ENCODE measurements around the gene ARHGAP27. TPM values are rescaled to one million over a fixed set of nuclear protein-coding genes. Genes with fewer than 3 reads are reported as not detected.

Gene ARHGAP27
- polyA plus RNA-seq, 1 donor: 10.0 TPM

GRCh38 chr17:45431531-45432404, 902 bp downstream of the ARHGAP27 start:
- no peak for DNase-seq (ENCODE audit: low read depth)

DNA sequence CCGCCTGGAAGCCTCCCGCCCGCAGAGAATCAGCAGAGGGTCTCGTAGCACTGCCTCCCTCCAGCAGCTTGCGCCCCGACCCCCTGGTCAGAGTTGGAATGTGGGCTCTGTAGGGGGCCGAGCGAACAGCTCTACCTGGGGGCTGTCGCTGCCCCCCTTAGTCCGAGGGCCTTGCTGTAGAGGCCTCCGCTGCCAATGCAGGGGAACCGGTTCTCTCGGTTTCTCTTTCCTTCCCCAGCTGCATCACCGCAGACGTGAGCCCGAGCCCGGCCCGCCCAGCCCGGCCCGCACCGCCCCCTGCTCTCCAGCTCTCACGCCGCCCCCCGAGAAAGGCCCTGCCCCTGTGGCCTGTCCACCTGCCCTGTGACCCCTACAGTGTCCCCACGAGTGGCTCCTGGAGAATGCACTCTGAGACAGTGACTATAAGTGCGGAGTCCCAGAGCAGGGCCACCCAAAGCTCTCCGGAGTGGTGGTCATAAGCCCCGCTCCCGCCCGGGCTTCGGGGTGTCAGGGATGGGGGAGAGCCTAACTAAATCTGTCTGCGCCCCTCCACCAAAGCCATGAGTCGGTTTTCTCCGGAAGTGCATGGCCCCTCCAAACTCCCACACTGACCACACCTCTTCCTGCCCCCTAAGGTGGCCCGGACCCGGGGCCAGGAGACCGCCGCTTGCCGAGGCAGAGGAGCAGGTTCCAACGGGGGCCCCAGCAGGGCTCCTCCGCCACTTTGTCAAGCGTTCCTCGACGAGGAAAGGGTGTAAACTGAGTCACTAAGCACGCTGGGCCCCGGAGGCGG, 1.7 kb downstream of the ARHGAP27 start:
- no peak for DNase-seq (ENCODE audit: low read depth)

GRCh38 chr17:45430006-45430737, 2.5 kb downstream of the ARHGAP27 start:
- DNase-seq (ENCODE audit: low read depth): no peak

GRCh38 chr17:45429339-45430005, 3.2 kb downstream of the ARHGAP27 start:
- DNase-seq (ENCODE audit: low read depth): no peak

GRCh38 chr17:45428931-45429338, 3.7 kb downstream of the ARHGAP27 start:
- DNase-seq (ENCODE audit: low read depth): no peak

DNA sequence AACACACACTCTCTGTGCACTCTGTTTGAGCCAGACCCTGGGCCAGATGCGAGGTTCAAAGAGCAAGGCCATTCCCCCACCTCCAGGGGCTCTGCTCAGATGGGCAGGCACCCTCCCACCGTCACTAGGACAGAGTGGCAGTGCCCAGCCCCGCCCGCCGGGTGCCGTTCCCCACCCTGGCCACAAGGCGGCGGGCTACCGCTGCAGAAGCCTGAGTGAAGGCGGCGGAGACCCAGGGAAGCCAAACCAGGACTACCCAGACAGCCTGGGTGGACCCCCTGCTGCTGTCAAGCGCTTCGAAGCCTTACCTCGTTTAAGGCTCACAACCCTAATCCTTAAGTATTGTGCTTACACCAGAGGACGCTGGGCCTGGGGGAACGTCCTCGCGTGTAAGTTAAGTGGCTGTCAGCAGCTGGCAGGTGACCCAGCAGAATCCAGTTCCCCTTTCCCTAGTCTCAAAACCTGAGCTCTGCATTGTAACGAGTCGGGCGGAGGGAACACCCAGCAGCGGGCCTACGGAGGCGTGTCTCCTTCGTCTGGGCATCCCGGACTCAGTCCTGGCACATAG, 4.5 kb downstream of the ARHGAP27 start:
- DNase-seq (ENCODE audit: low read depth): no peak

GRCh38 chr17:45427181-45427835, 5.4 kb downstream of the ARHGAP27 start:
- no peak for DNase-seq (ENCODE audit: low read depth)

GRCh38 chr17:45426561-45426960, 6.1 kb downstream of the ARHGAP27 start:
- DNase-seq (ENCODE audit: low read depth): no peak

- no peak for DNase-seq (ENCODE audit: low read depth)
These were observed 6.7 kb downstream of the ARHGAP27 start for GRCh38 chr17:45425984-45426413.

DNA sequence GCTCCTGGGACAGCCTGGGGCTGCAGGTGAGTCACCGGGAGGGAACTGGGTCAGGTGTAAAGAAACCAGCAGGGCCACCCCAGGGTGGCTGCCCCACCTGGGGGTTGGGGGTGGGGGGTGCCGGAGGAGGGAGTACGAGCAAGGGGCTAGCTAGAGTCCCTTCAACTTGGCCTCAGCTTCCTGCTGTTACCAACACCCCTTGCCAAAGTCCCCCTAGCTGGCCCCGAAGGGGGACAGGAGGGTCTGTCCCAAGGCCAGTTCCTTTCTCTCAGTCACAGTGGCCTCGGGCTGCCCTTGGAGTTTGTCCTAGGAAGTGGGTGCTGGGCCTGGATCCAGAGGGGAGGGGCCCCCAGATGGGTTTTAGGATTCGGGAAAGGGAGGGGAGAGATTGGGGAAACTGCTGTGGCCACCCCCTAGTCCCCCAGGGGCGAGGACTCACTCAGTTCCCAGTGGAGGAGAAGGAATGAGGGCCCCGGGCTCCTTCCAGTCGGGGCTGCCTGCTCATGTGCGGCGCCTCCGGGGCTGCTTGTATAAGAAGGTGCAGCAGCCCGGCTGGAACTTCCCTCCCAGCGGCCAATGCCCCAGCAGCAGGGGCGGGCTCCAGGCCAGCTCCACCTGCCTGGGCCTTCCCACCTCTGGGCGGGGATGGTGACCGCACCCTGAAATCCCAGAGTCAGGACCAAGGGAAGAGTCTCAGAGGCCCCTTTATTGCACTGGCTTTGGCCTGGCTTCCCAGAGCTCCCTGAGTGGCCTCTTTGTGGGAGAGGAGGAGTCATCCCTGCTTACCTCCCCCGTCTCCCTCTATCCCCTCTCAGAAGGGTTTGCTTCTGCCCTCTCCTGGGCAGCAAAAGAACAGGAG, 7.3 kb downstream of the ARHGAP27 start:
- no peak for DNase-seq (ENCODE audit: low read depth)

GRCh38 chr17:45424769-45425124, 7.9 kb downstream of the ARHGAP27 start:
- no peak for DNase-seq (ENCODE audit: low read depth)

GRCh38 chr17:45423975-45424335, 8.7 kb downstream of the ARHGAP27 start:
- no peak for DNase-seq (ENCODE audit: low read depth)

DNA sequence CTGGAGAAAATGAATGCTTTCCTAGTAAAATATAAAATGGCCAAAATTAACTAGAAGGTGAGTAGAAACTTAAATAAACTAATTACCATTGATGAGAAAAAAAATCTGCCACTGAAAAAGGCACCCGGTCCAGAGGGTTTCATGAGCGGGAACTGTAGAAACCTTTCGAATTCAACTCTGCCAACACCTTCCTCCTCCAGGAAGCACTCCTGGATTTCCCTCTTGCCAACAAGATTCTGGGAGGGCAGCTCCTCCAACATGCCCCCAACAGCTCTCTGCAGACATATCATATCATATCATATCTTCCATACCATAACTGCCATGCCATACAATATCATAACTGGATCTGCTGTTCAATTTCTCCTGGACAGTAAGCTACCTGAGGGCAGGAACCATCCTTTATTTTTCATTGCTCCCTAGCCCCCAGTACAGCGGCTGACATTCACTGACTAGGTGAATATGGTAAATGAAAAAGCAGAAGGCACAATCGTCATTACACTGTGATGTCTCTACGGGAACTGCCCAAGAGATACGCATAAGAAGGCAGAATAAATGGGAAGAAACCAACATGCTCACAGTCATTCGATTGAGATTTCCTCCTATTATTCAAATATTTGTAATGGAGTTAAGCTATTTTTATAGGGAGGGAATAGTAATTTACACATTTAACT, 9.2 kb downstream of the ARHGAP27 start:
- no peak for DNase-seq (ENCODE audit: low read depth)

GRCh38 chr17:45414990-45415881, 17.4 kb downstream of the ARHGAP27 start:
- DNase-seq (ENCODE audit: low read depth): no peak

GRCh38 chr17:45413498-45413923, 19.2 kb downstream of the ARHGAP27 start:
- no peak for DNase-seq (ENCODE audit: low read depth)

DNA sequence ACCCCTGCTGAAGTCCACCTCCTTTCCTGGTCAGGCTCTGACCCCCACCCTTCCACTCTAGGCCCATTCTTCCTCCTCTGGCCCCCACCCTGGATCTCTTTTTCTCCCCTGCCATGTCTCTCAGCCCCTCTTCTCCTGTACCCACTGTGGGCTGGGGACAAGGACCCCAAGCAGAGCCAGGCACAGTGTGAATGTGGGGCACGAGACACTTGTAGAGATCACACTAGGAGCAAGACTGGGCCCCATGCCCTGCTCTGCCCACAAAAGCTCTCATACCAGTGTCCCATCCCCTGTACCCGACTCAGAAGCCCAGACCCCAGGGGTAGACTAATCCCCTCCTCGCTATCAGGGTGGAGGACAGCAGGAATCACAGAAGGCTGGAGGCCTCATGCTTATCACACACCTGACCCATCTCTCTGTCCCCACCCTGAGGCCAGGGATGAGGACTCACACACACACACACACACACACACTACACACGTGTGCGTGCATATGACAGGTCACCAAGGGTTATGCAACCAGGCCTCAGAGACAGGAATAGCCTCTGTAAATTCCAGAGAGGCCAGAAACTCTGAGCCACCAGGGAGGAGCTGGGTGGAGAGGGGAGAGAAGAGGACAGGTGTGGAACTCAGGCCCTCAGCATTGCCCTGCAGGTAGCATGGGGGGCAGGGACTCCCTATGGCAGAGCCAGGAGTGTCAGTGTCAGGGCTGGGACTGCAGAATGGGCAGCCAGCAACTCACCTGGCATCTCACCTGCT, 21.1 kb downstream of the ARHGAP27 start:
- no peak for DNase-seq (ENCODE audit: low read depth)

Measured in forelimb muscle (tissue), 1 donor.